Testis (tissue), 2 donors: ENCODE results near the gene RYR1.

Experiments used
- POLR2A ChIP-seq: fragments of 450-650 bp; IDR thresholded peaks from one replicate; pipeline ENCODE4 v1.6.1; 2017; ENCODE audit warnings: antibody characterized with exemption, mild to moderate bottlenecking, moderate library complexity
- TF ChIP-seq, protein P1 (sequence below), 3 experiments: fragments of 450-650 bp in 2 of 3; fragments of 200-600 bp in 1 of 3; sonication (generic) in 1 of 3; IDR thresholded peaks; one replicate each; pipeline ENCODE4 v1.5.1; 2016 to 2019; ENCODE audit warnings: antibody characterized with exemption in 3 of 3, mild to moderate bottlenecking in 2 of 3, moderate library complexity in 1 of 3

DNA sequence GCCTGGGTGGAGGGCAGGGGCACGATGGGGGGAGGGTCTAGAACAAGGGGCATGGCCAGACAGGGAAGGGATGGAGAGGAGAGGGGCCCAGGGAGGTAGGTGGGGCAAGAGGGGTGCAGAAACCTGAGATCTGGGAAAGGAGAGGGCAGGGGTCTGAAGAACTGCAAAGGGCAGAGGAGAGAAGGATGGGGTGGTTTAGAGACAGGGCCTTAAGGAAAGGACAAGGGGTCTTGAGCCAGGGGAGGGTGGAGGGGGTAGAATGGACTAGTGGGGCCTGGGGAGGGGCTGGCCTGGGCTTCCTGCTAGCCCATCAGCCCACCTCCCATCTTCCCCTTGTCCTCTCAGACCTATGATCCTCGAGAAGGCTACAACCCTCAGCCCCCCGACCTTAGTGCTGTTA lies 72.5 kb downstream of the RYR1 start:
- TF ChIP-seq, protein P1, sequence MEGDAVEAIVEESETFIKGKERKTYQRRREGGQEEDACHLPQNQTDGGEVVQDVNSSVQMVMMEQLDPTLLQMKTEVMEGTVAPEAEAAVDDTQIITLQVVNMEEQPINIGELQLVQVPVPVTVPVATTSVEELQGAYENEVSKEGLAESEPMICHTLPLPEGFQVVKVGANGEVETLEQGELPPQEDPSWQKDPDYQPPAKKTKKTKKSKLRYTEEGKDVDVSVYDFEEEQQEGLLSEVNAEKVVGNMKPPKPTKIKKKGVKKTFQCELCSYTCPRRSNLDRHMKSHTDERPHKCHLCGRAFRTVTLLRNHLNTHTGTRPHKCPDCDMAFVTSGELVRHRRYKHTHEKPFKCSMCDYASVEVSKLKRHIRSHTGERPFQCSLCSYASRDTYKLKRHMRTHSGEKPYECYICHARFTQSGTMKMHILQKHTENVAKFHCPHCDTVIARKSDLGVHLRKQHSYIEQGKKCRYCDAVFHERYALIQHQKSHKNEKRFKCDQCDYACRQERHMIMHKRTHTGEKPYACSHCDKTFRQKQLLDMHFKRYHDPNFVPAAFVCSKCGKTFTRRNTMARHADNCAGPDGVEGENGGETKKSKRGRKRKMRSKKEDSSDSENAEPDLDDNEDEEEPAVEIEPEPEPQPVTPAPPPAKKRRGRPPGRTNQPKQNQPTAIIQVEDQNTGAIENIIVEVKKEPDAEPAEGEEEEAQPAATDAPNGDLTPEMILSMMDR (IDR thresholded peaks at IDR 0.05), result no peak
- no peak for TF ChIP-seq POLR2A
